ENCODE data around the gene CFAP92. TPM values are rescaled to one million over a fixed set of nuclear protein-coding genes. Genes with fewer than 3 reads are reported as not detected.

CFAP92 gene
- polyA plus RNA-seq, 1 experiment = 0.10 TPM

- ChIA-PET POLR2A (no interaction called here), CTCF (interaction anchor here (2.4 to 2.9 kb wide), 2 partner anchors 48 kb away, joined by 16 to 20 read pairs; no protein-coding TSS in a partner anchor)
- Histone ChIP-seq H3K9me3 (ENCODE audit: control insufficient read depth, insufficient read depth, low read length) (peaks cover 10% of the 10 kb centered on the region), H3K27me3 (ENCODE audit: control insufficient read depth, insufficient read depth, low read length) (peaks cover 4% of the 10 kb centered on the region), H3K4me3 (ENCODE audit: low read depth, low read length) (no peak overlapping the region), H3K27ac (ENCODE audit: low read depth, low read length) (no peak overlapping the region)
- no peak for DNase-seq (ENCODE audit: low read depth, low spot score)
- TF ChIP-seq CTCF (IDR thresholded peaks at IDR 0.05; ENCODE audit: low read depth, low read length) = no peak
Measured at GRCh38 chr3:129018751-129019150, 24.9 kb upstream of the CFAP92 start.

GRCh38 chr3:129018271-129018670, 24.4 kb upstream of the CFAP92 start:
- ChIA-PET POLR2A (no interaction called here), CTCF (interaction anchor here (1.3 to 2.9 kb wide), 3 partner anchors 8 to 48 kb away, joined by 3 to 16 read pairs (median 5); no protein-coding TSS in a partner anchor)
- Histone ChIP-seq H3K27me3 (ENCODE audit: control insufficient read depth, insufficient read depth, low read length) (peaks cover 3% of the 10 kb centered on the region), H3K4me3 (ENCODE audit: low read depth, low read length) (no peak overlapping the region), H3K27ac (ENCODE audit: low read depth, low read length) (no peak overlapping the region), H3K9me3 (ENCODE audit: control insufficient read depth, insufficient read depth, low read length) (peaks cover 8% of the 10 kb centered on the region)
- no peak for DNase-seq (ENCODE audit: low read depth, low spot score)
- TF ChIP-seq CTCF (IDR thresholded peaks at IDR 0.05; ENCODE audit: low read depth, low read length) = no peak

- Histone ChIP-seq H3K4me3 (ENCODE audit: low read depth, low read length) (no peak overlapping the region), H3K27ac (ENCODE audit: low read depth, low read length) (no peak overlapping the region), H3K27me3 (ENCODE audit: control insufficient read depth, insufficient read depth, low read length) (peaks cover 3% of the 10 kb centered on the region), H3K9me3 (ENCODE audit: control insufficient read depth, insufficient read depth, low read length) (peaks cover 2% of the 10 kb centered on the region; the same call in 1 of the 2 replicates)
- CTCF ChIA-PET = interaction anchor here (0.6 to 2.9 kb wide), 5 partner anchors 9 to 67 kb away, joined by 3 to 16 read pairs (median 4); partner anchors contain the start of gene CFAP92
- POLR2A ChIA-PET = interaction anchor here (0.5 kb wide), 1 partner anchor 227 kb away, joined by 3 read pairs; no protein-coding TSS in a partner anchor
- DNase-seq (ENCODE audit: low read depth, low spot score) = no peak
- TF ChIP-seq CTCF (IDR thresholded peaks at IDR 0.05; ENCODE audit: low read depth, low read length) = no peak
Measured at GRCh38 chr3:129017484-129017899, 23.6 kb upstream of the CFAP92 start.

- no peaks in the 10 kb centered on the region; the same call in 1 of the 2 replicates for H3K9me3 ChIP-seq (ENCODE audit: control insufficient read depth, insufficient read depth, low read length)
- CTCF ChIA-PET = interaction anchor here (0.6 to 2.9 kb wide), 7 partner anchors 9 to 68 kb away, joined by 3 to 16 read pairs (median 4); partner anchors contain the start of gene CFAP92
- no peaks in the 10 kb centered on the region for H3K27me3 ChIP-seq (ENCODE audit: control insufficient read depth, insufficient read depth, low read length)
- DNase-seq (ENCODE audit: low read depth, low spot score) = no peak
- POLR2A ChIA-PET = interaction anchor here (0.5 kb wide), 1 partner anchor 228 kb away, joined by 3 read pairs; no protein-coding TSS in a partner anchor
- no peak overlapping the region for H3K27ac ChIP-seq (ENCODE audit: low read depth, low read length)
- TF ChIP-seq CTCF (IDR thresholded peaks at IDR 0.05; ENCODE audit: low read depth, low read length) = no peak
- no peak overlapping the region for H3K4me3 ChIP-seq (ENCODE audit: low read depth, low read length)
Measured at GRCh38 chr3:129016720-129017483, 23.0 kb upstream of the CFAP92 start.

- no peaks in the 10 kb centered on the region for H3K27me3 ChIP-seq (ENCODE audit: control insufficient read depth, insufficient read depth, low read length)
- no peak for TF ChIP-seq CTCF (IDR thresholded peaks at IDR 0.05; ENCODE audit: low read depth, low read length)
- H3K9me3 ChIP-seq (ENCODE audit: control insufficient read depth, insufficient read depth, low read length) = no peaks in the 10 kb centered on the region; the same call in 1 of the 2 replicates
- CTCF ChIA-PET = interaction anchor here (1.2 to 2.9 kb wide), 6 partner anchors 9 to 46 kb away, joined by 3 to 16 read pairs (median 4); partner anchors contain the start of gene CFAP92
- H3K27ac ChIP-seq (ENCODE audit: low read depth, low read length) = no peak overlapping the region
- H3K4me3 ChIP-seq (ENCODE audit: low read depth, low read length) = no peak overlapping the region
- POLR2A ChIA-PET = no interaction called here
- no peak for DNase-seq (ENCODE audit: low read depth, low spot score)
Measured at GRCh38 chr3:129016356-129016719, 22.5 kb upstream of the CFAP92 start.

Data from AG04450 (cell line).